SK-N-SH (cell line): ENCODE results near the gene TBCCD1. TPM values are rescaled to one million over a fixed set of nuclear protein-coding genes. Genes with fewer than 3 reads are reported as not detected.

Experiments
- CTCF ChIA-PET: fragments of 300-600, 350-600 bp; formaldehyde crosslinking; extraction: SDS; loops from one replicate; lab custom pipeline; 2021; lab: Yijun Ruan, JAX
- POLR2A ChIA-PET: fragments of 350-600 bp; sonication (Branson Sonifier 250); formaldehyde crosslinking; extraction: SDS; loops from one replicate; lab custom pipeline; 2020; ENCODE audit warnings: antibody characterized with exemption, inconsistent platforms; lab: Yijun Ruan, JAX
- DNase-seq: peaks from one replicate; pipeline ENCODE4 v3.0.0; 2012
- H2AFZ ChIP-seq: fragments of 200-600 bp; sonication (generic); 2 replicates; pipeline ENCODE4 v1.8.1; 2016; ENCODE audit warnings: antibody characterized with exemption, mild to moderate bottlenecking, low read depth
- H3F3A ChIP-seq: fragments of 200-600 bp; sonication (generic); replicated peaks from 2 replicates; pipeline ENCODE3; 2016; ENCODE audit warnings: antibody characterized with exemption, mild to moderate bottlenecking; ENCODE audit not compliant: insufficient read depth
- H3K27ac ChIP-seq, 2 experiments: fragments of 200-500 bp in 1 of 2; fragments of 200-600 bp in 1 of 2; sonication (Bioruptor generic) in 1 of 2; sonication (generic), shearing (Covaris generic) in 1 of 2; 2 replicates each; pipeline versions ENCODE4 v1.5.1 to v1.6.1; 2014 to 2016; ENCODE audit warnings: low read depth in 2 of 2, inconsistent platforms in 1 of 2, low read length in 1 of 2, mild to moderate bottlenecking in 1 of 2, mixed read lengths in 1 of 2
- H3K27me3 ChIP-seq: fragments of 200-600 bp; sonication (generic), shearing (Covaris generic); 2 replicates; pipeline ENCODE4 v1.6.1; 2016; ENCODE audit warnings: mixed run types; ENCODE audit not compliant: insufficient read depth
- H3K36me3 ChIP-seq, 2 experiments: fragments of 200-500 bp in 1 of 2; fragments of 200-600 bp in 1 of 2; sonication (Bioruptor generic) in 1 of 2; sonication (generic) in 1 of 2; replicated peaks in 1 of 2; 2 replicates each; pipeline versions ENCODE3 to v1.5.1; 2014 to 2016; ENCODE audit warnings: low read length in 1 of 2, mild to moderate bottlenecking in 1 of 2; ENCODE audit not compliant: insufficient read depth in 2 of 2, control insufficient read depth in 1 of 2
- H3K4me1 ChIP-seq, 2 experiments: fragments of 200-500 bp in 1 of 2; fragments of 200-600 bp in 1 of 2; sonication (Bioruptor generic) in 1 of 2; sonication (generic), shearing (Covaris generic) in 1 of 2; 2 replicates each; pipeline versions ENCODE4 v1.5.1 to v1.6.1; 2014 to 2016; ENCODE audit warnings: low read depth in 1 of 2, low read length in 1 of 2, mixed run types in 1 of 2; ENCODE audit not compliant: insufficient read depth in 2 of 2, control insufficient read depth in 1 of 2
- H3K4me2 ChIP-seq: fragments of 200-600 bp; sonication (generic), shearing (Covaris generic); 2 replicates; pipeline ENCODE4 v1.6.1; 2017; ENCODE audit warnings: mixed run types
- H3K4me3 ChIP-seq, 2 experiments: fragments of 200-500 bp in 1 of 2; fragments of 200-600 bp in 1 of 2; sonication (Bioruptor generic) in 1 of 2; sonication (generic), shearing (Covaris generic) in 1 of 2; 2 replicates each; pipeline versions ENCODE4 v1.5.1 to v1.8.1; 2014 to 2016; ENCODE audit warnings: low read depth in 2 of 2, inconsistent platforms in 1 of 2, low read length in 1 of 2, mild to moderate bottlenecking in 1 of 2, mixed read lengths in 1 of 2, moderate library complexity in 1 of 2
- H3K79me2 ChIP-seq: fragments of 200-600 bp; sonication (generic); 2 replicates; pipeline ENCODE4 v1.8.1; 2017; ENCODE audit warnings: mild to moderate bottlenecking; ENCODE audit not compliant: insufficient read depth
- H3K9ac ChIP-seq: fragments of 200-600 bp; sonication (generic); 2 replicates; pipeline ENCODE4 v1.6.1; 2017; ENCODE audit warnings: mixed run types
- H3K9me2 ChIP-seq: fragments of 200-600 bp; sonication (generic); 2 replicates; pipeline ENCODE4 v1.6.1; 2017; ENCODE audit warnings: mixed run types
- H3K9me3 ChIP-seq: fragments of 200-600 bp; sonication (generic); 2 replicates; pipeline ENCODE4 v1.6.1; 2017; ENCODE audit warnings: mixed run types, mild to moderate bottlenecking, moderate library complexity
- H4K20me1 ChIP-seq: fragments of 200-600 bp; sonication (generic); 2 replicates; pipeline ENCODE4 v1.6.1; 2017; ENCODE audit warnings: mild to moderate bottlenecking, mixed run types; ENCODE audit not compliant: insufficient read depth
- CHD2 ChIP-seq: fragments of 150-350 bp; IDR thresholded peaks from 2 replicates; pipeline ENCODE4 v1.6.1; 2018; ENCODE audit warnings: low read length; ENCODE audit not compliant: partially characterized antibody
- ELF1 ChIP-seq: IDR thresholded peaks from 2 replicates; pipeline ENCODE4 v1.4.0; 2012
- EP300 ChIP-seq, 2 experiments: IDR thresholded peaks; 2 replicates each; pipeline versions ENCODE4 v1.4.0 to v1.6.1; 2012; ENCODE audit warnings: borderline replicate concordance in 1 of 2, low read depth in 1 of 2, low read length in 1 of 2
- EZH2phosphoT487 ChIP-seq: fragments of 200-600 bp; sonication (generic); IDR thresholded peaks from 2 replicates; pipeline ENCODE4 v1.6.1; 2017; ENCODE audit warnings: low read depth, mixed run types, mild to moderate bottlenecking, antibody characterized with exemption, moderate library complexity, borderline replicate concordance
- JUND ChIP-seq: IDR thresholded peaks from 2 replicates; pipeline ENCODE4 v1.4.0; 2012
- SIN3A ChIP-seq: IDR thresholded peaks from 2 replicates; pipeline ENCODE4 v1.6.1; 2012; ENCODE audit warnings: low read depth, mild to moderate bottlenecking, low read length, moderate library complexity, borderline replicate concordance
- TAF1 ChIP-seq: IDR thresholded peaks from 2 replicates; pipeline ENCODE4 v1.6.1; 2012; ENCODE audit warnings: low read depth, mild to moderate bottlenecking, low read length, moderate library complexity, borderline replicate concordance
- TEAD4 ChIP-seq: IDR thresholded peaks from 2 replicates; pipeline ENCODE4 v1.4.0; 2012; ENCODE audit warnings: mild to moderate bottlenecking, borderline replicate concordance; ENCODE audit not compliant: insufficient read depth
- YY1 ChIP-seq: IDR thresholded peaks from 2 replicates; pipeline ENCODE4 v1.4.0; 2012; ENCODE audit warnings: low read depth, mild to moderate bottlenecking
- WGBS: methylation state at CpG from one replicate; pipeline ENCODE4 v1.1.6; 2017; ENCODE audit warnings: low lambda C conversion rate; 5-methylcytosine and 5-hydroxymethylcytosine counted together
- polyA plus RNA-seq, 3 experiments: library from polyadenylated mRNA; depleted of rRNA; stranded (reverse); fragments of >200 nt; gene quantifications; 2 replicates each; pipeline ENCODE4 v1.2.3, GENCODE V29; 2012
- TF ChIP-seq, protein P1 (sequence below): IDR thresholded peaks from 2 replicates; pipeline ENCODE4; 2012
- TF ChIP-seq, protein P2 (sequence below): fragments of 150-350 bp; IDR thresholded peaks from 2 replicates; pipeline ENCODE4 v1.6.1; 2016; ENCODE audit warnings: mild to moderate bottlenecking, low read depth, low read length
- TF ChIP-seq, protein P3 (sequence below): IDR thresholded peaks from 2 replicates; pipeline ENCODE4 v1.4.0; 2012; ENCODE audit warnings: low read depth, borderline replicate concordance
- TF ChIP-seq, protein P4 (sequence below): fragments of 150-350 bp; IDR thresholded peaks from 2 replicates; pipeline ENCODE4 v1.6.1; 2017; ENCODE audit warnings: antibody characterized with exemption, low read length, low read depth, borderline replicate concordance
- TF ChIP-seq, protein P5 (sequence below): IDR thresholded peaks from 2 replicates; pipeline ENCODE4 v1.6.1; 2012; ENCODE audit warnings: mild to moderate bottlenecking, low read depth, low read length, moderate library complexity

TBCCD1 gene
- polyA plus RNA-seq, 1 of the 3 experiments (the other 2 are of a cell fraction) = 6.5 TPM

DNA sequence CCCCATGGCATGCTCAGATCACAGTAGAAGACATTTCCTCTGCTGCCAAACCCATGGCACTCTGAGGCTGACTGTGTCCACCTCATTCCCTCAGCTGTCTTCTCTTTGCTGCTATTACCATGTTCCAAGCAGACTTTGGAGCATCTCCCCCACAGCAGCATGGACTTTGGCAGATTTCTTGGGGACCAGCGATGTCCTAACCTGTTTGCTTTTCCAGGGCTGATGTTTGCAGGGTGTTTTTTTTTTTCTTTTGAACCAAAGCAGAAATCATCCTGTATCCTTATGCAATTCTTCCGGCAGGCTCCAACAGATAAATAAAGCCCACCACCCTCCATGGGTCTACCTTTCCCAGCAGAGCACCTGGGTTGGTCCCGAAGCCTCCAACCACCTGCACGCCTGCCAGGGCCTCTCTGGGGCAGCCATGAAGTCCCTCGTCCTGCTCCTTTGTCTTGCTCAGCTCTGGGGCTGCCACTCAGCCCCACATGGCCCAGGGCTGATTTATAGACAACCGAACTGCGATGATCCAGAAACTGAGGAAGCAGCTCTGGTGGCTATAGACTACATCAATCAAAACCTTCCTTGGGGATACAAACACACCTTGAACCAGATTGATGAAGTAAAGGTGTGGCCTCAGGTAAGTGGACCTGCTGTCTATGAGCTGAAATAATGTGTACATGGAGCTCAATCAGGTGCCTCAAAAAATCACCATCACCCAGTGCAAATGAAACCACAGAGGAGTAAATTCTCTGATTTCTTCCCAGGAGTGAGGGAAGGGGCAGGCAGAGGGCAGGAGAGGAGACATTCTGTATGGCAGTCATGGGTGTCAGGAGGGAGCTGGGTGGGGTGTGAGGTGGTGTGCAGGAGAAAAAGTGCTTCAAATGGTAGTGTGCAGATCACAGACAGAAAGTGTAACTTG is 45.8 kb upstream of the TBCCD1 start, which contains the start of gene AHSG:
AHSG (plus strand) TSS at position 340 of the 916 bp plus-strand sequence; CDS start at position 422, 82 bp downstream.
- H3K27me3 ChIP-seq = peaks cover 13% of the 10 kb centered on the region; the same call in 1 of the 2 replicates
- H3K27ac ChIP-seq = no peak within 1 kb of the TSS
- no peak for TF ChIP-seq JUND
- TF ChIP-seq YY1 = no peak
- TF ChIP-seq EP300 (IDR thresholded peaks at IDR 0.05; ENCODE audit: borderline replicate concordance in 1 of 2, low read depth in 1 of 2, low read length in 1 of 2) = no peak
- TF ChIP-seq, protein P1, sequence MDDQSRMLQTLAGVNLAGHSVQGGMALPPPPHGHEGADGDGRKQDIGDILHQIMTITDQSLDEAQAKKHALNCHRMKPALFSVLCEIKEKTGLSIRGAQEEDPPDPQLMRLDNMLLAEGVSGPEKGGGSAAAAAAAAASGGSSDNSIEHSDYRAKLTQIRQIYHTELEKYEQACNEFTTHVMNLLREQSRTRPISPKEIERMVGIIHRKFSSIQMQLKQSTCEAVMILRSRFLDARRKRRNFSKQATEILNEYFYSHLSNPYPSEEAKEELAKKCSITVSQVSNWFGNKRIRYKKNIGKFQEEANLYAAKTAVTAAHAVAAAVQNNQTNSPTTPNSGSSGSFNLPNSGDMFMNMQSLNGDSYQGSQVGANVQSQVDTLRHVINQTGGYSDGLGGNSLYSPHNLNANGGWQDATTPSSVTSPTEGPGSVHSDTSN = no peak
- TF ChIP-seq CHD2 = no peak
- TF ChIP-seq, all 33 proteins: peak for 0
- ChIA-PET POLR2A (interaction anchor here (4.9 kb wide), 1 partner anchor 171 kb away, joined by 31 read pairs; the partner anchor contains the start of gene EIF4A2), CTCF (interaction anchor here (0.6 to 8.6 kb wide), 5 partner anchors 16 to 630 kb away, joined by 3 to 167 read pairs (median 52); no protein-coding TSS in a partner anchor)
- no peaks in the 10 kb centered on the region for H3K79me2 ChIP-seq
- H3K9ac ChIP-seq = no peak within 1 kb of the TSS
- peaks cover 0 to 7% of the 10 kb centered on the region in 2 experiments; a peak in 2 of 4 replicates for H3K4me1 ChIP-seq
- no peaks in the 10 kb centered on the region for H3F3A ChIP-seq
- no peaks in the 10 kb centered on the region for H3K9me2 ChIP-seq
- no peak within 1 kb of the TSS for H3K4me3 ChIP-seq
- H3K9me3 ChIP-seq = no peaks in the 10 kb centered on the region
- no peaks in the 10 kb centered on the region for H4K20me1 ChIP-seq
- WGBS = 40% methylated on average over 7 of the region's 7 CpGs
- no peak within 1 kb of the TSS for H2AFZ ChIP-seq
- no peaks in the 10 kb centered on the region for H3K36me3 ChIP-seq
- no peak for DNase-seq
- no peak within 1 kb of the TSS for H3K4me2 ChIP-seq

DNA sequence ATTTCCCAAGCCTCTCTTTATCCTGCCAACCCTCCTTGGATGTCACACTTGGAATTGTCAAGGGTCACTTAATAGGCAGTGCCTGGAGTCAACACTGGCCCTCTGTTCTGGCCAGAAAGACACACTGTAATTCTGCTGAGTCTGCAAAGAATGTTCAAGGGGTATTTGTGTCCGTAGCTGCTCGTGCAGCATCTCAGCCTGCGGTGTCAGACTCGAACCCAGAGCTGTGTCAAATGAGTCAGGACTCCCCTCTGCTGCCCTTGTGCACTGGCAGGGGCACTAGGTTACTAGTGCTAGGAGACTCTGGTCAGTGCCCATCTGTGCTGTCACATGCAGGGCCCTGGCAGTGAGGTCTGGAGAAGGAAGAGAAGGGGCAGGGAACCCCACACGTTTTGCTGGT is 44.9 kb upstream of the TBCCD1 start:
- no peak overlapping the region for H3K27ac ChIP-seq
- ChIA-PET POLR2A (no interaction called here), CTCF (interaction anchor here (2.9 to 6.4 kb wide), 2 partner anchors 15 to 629 kb away, joined by 11 to 167 read pairs; no protein-coding TSS in a partner anchor)
- no peak for TF ChIP-seq YY1
- TF ChIP-seq, protein P2, sequence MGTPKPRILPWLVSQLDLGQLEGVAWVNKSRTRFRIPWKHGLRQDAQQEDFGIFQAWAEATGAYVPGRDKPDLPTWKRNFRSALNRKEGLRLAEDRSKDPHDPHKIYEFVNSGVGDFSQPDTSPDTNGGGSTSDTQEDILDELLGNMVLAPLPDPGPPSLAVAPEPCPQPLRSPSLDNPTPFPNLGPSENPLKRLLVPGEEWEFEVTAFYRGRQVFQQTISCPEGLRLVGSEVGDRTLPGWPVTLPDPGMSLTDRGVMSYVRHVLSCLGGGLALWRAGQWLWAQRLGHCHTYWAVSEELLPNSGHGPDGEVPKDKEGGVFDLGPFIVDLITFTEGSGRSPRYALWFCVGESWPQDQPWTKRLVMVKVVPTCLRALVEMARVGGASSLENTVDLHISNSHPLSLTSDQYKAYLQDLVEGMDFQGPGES = no peak
- TF ChIP-seq, protein P3, sequence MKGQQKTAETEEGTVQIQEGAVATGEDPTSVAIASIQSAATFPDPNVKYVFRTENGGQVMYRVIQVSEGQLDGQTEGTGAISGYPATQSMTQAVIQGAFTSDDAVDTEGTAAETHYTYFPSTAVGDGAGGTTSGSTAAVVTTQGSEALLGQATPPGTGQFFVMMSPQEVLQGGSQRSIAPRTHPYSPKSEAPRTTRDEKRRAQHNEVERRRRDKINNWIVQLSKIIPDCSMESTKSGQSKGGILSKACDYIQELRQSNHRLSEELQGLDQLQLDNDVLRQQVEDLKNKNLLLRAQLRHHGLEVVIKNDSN = no peak
- TF ChIP-seq, protein P4, sequence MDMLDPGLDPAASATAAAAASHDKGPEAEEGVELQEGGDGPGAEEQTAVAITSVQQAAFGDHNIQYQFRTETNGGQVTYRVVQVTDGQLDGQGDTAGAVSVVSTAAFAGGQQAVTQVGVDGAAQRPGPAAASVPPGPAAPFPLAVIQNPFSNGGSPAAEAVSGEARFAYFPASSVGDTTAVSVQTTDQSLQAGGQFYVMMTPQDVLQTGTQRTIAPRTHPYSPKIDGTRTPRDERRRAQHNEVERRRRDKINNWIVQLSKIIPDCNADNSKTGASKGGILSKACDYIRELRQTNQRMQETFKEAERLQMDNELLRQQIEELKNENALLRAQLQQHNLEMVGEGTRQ = no peak
- TF ChIP-seq SIN3A = no peak
- TF ChIP-seq, protein P1 = no peak
- TF ChIP-seq TEAD4 = no peak
- TF ChIP-seq ELF1 = no peak
- TF ChIP-seq EZH2phosphoT487 = no peak
- TF ChIP-seq TAF1 = no peak
- TF ChIP-seq, protein P5, sequence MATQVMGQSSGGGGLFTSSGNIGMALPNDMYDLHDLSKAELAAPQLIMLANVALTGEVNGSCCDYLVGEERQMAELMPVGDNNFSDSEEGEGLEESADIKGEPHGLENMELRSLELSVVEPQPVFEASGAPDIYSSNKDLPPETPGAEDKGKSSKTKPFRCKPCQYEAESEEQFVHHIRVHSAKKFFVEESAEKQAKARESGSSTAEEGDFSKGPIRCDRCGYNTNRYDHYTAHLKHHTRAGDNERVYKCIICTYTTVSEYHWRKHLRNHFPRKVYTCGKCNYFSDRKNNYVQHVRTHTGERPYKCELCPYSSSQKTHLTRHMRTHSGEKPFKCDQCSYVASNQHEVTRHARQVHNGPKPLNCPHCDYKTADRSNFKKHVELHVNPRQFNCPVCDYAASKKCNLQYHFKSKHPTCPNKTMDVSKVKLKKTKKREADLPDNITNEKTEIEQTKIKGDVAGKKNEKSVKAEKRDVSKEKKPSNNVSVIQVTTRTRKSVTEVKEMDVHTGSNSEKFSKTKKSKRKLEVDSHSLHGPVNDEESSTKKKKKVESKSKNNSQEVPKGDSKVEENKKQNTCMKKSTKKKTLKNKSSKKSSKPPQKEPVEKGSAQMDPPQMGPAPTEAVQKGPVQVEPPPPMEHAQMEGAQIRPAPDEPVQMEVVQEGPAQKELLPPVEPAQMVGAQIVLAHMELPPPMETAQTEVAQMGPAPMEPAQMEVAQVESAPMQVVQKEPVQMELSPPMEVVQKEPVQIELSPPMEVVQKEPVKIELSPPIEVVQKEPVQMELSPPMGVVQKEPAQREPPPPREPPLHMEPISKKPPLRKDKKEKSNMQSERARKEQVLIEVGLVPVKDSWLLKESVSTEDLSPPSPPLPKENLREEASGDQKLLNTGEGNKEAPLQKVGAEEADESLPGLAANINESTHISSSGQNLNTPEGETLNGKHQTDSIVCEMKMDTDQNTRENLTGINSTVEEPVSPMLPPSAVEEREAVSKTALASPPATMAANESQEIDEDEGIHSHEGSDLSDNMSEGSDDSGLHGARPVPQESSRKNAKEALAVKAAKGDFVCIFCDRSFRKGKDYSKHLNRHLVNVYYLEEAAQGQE = no peak
- no peak for TF ChIP-seq EP300 (IDR thresholded peaks at IDR 0.05; ENCODE audit: borderline replicate concordance in 1 of 2, low read depth in 1 of 2, low read length in 1 of 2)

More for the DNA sequence above, 44.9 kb upstream of the TBCCD1 start:
- Histone ChIP-seq H3K9me2 (no peaks in the 10 kb centered on the region), H3K4me2 (no peak overlapping the region), H3K27me3 (peaks cover 7% of the 10 kb centered on the region; the same call in 1 of the 2 replicates), H3K36me3 (no peaks in the 10 kb centered on the region), H3K4me1 (peaks cover 0 to 7% of the 10 kb centered on the region in 2 experiments; a peak in 2 of 4 replicates), H3F3A (no peaks in the 10 kb centered on the region), H3K79me2 (no peaks in the 10 kb centered on the region), H3K4me3 (no peak overlapping the region), H4K20me1 (no peaks in the 10 kb centered on the region), H2AFZ (no peak overlapping the region), H3K9ac (no peak overlapping the region), H3K9me3 (no peaks in the 10 kb centered on the region)
- WGBS = 9% methylated on average over 4 of the region's 5 CpGs
- no peak for DNase-seq
